Left lung (tissue), 10 donors: ENCODE measurements around the gene OLFML2A. TPM values are rescaled to one million over a fixed set of nuclear protein-coding genes. Genes with fewer than 3 reads are reported as not detected.

Experiments
- ATAC-seq: fragments of 200-7000 bp; cut with Tn5 transposase; one replicate; pipeline ENCODE4 v1.9.1; 2020; ENCODE audit warnings: moderate library complexity
- DNase-seq, 4 donors: peaks; one replicate each; pipeline ENCODE4 v3.0.0-alpha.2; 2013 to 2020
- H3K27ac ChIP-seq, 2 donors: fragments of 200-600 bp; sonication (generic) in 1 of 2; one replicate each; pipeline versions ENCODE4 v1.5.0 to v1.8.0; 2020 to 2021
- H3K27me3 ChIP-seq, 2 donors: fragments of 200-600 bp; sonication (generic) in 1 of 2; one replicate each; pipeline versions ENCODE4 v1.5.0 to v1.8.0; 2020 to 2021
- H3K36me3 ChIP-seq, 2 donors: fragments of 200-600 bp; sonication (generic) in 1 of 2; one replicate each; pipeline versions ENCODE4 v1.5.0 to v1.8.0; 2020 to 2021
- H3K4me1 ChIP-seq, 2 donors: fragments of 200-600 bp; one replicate each; pipeline ENCODE4 v1.8.0; 2021
- H3K4me3 ChIP-seq, 2 donors: fragments of 200-600 bp; sonication (generic) in 1 of 2; one replicate each; pipeline versions ENCODE4 v1.5.0 to v1.8.0; 2020 to 2021; ENCODE audit warnings: mild to moderate bottlenecking in 1 of 2
- H3K9me3 ChIP-seq, 2 donors: fragments of 200-600 bp; sonication (generic) in 1 of 2; one replicate each; pipeline versions ENCODE4 v1.5.0 to v1.8.0; 2020 to 2021
- CTCF ChIP-seq, 2 donors: fragments of 200-600 bp; sonication (generic) in 1 of 2; IDR thresholded peaks; one replicate each; pipeline versions ENCODE4 v1.5.0 to v1.8.0; 2021; ENCODE audit warnings: antibody characterized with exemption in 2 of 2
- intact Hi-C, 2 donors: fragments of 100-400 bp; cut with DNase I; formaldehyde crosslinking; loops; one replicate each; pipeline versions ENCODE4 v1.11.2 to v1.14.2; 2022
- polyA plus RNA-seq, 6 donors: library from polyadenylated mRNA; unstranded; fragments of 120-200 nt; gene quantifications; one replicate each; pipeline ENCODE4 v1.2.1, GENCODE V29; 2013; ENCODE audit not compliant: insufficient read length in 6 of 6
- total RNA-seq, 2 donors: library from RNA; stranded (reverse); fragmentation: NEBNext Ultra II Directional; extraction: Animal tissue kit (Norgen Biotek cat#: 25700); gene quantifications; one replicate each; pipeline ENCODE4 v1.2.1, GENCODE V29; 2021
- donor health status: DM: no; HTN: yes; CAD: no.
- donor health status: DM: no; HTN: no; CAD: no.

OLFML2A gene
- total and polyA plus RNA-seq, 8 donors, result 10.5 to 67.4 (median 41.3) TPM

- H3K9me3 ChIP-seq, result no peaks in the 10 kb centered on the region
- no peak for TF ChIP-seq CTCF (IDR thresholded peaks at IDR 0.05)
- H3K27me3 ChIP-seq, result no peaks in the 10 kb centered on the region
- no peak overlapping the region for H3K27ac ChIP-seq
- peak overlapping the region; percentile 33 to 37 for H3K4me3 ChIP-seq
- ATAC-seq, result peak; percentile 3
- peaks cover 8 to 23% of the 10 kb centered on the region in 2 donors for H3K4me1 ChIP-seq
- intact Hi-C loops, result loop anchor here in 1 of 2 donors (2.0 kb wide), 1 partner anchor 79 kb away; no protein-coding TSS in a partner anchor
- DNase-seq, result peak in 1 of 4 donors; percentile 32
- peaks cover 0 to 28% of the 10 kb centered on the region in 2 donors for H3K36me3 ChIP-seq
Measured at GRCh38 chr9:124853605-124854143, 76.7 kb downstream of the OLFML2A start.

- TF ChIP-seq CTCF (IDR thresholded peaks at IDR 0.05), result no peak
- Histone ChIP-seq H3K27me3 (no peaks in the 10 kb centered on the region), H3K4me1 (peaks cover 8 to 28% of the 10 kb centered on the region in 2 donors), H3K9me3 (no peaks in the 10 kb centered on the region), H3K4me3 (no peak overlapping the region), H3K27ac (no peak overlapping the region), H3K36me3 (peaks cover 0 to 33% of the 10 kb centered on the region in 2 donors)
- intact Hi-C loops, result loop anchor here in 1 of 2 donors (2.0 kb wide), 1 partner anchor 79 kb away; no protein-coding TSS in a partner anchor
- peak in 1 of 4 donors; percentile 70 for DNase-seq
- no peak for ATAC-seq
Measured at GRCh38 chr9:124854161-124854560, 77.2 kb downstream of the OLFML2A start.

GRCh38 chr9:124854822-124855221 lies 77.9 kb downstream of the OLFML2A start:
- Histone ChIP-seq H3K36me3 (peaks cover 0 to 40% of the 10 kb centered on the region in 2 donors), H3K27me3 (no peaks in the 10 kb centered on the region), H3K4me1 (peaks cover 12 to 34% of the 10 kb centered on the region in 2 donors), H3K9me3 (no peaks in the 10 kb centered on the region), H3K4me3 (no peak overlapping the region), H3K27ac (no peak overlapping the region)
- ATAC-seq (no peak), DNase-seq (no peak)
- intact Hi-C loops, result loop anchor here in 1 of 2 donors (2.0 kb wide), 1 partner anchor 80 kb away; no protein-coding TSS in a partner anchor
- TF ChIP-seq CTCF (IDR thresholded peaks at IDR 0.05), result no peak

- intact Hi-C loops, result loop anchor here in 1 of 2 donors (2.0 kb wide), 1 partner anchor 81 kb away; no protein-coding TSS in a partner anchor
- H3K4me1 ChIP-seq, result peaks cover 19 to 41% of the 10 kb centered on the region in 2 donors
- no peaks in the 10 kb centered on the region for H3K9me3 ChIP-seq
- no peak for ATAC-seq
- no peaks in the 10 kb centered on the region for H3K27me3 ChIP-seq
- no peak for TF ChIP-seq CTCF (IDR thresholded peaks at IDR 0.05)
- H3K4me3 ChIP-seq, result no peak overlapping the region
- peaks cover 0 to 47% of the 10 kb centered on the region in 2 donors for H3K36me3 ChIP-seq
- H3K27ac ChIP-seq, result no peak overlapping the region
- no peak for DNase-seq
Measured at GRCh38 chr9:124855566-124855943, 78.6 kb downstream of the OLFML2A start.

- Histone ChIP-seq H3K4me3 (no peak overlapping the region), H3K27me3 (no peaks in the 10 kb centered on the region), H3K36me3 (peaks cover 0 to 53% of the 10 kb centered on the region in 2 donors), H3K4me1 (peaks cover 25 to 47% of the 10 kb centered on the region in 2 donors), H3K27ac (no peak overlapping the region), H3K9me3 (no peaks in the 10 kb centered on the region)
- DNase-seq (no peak), ATAC-seq (no peak)
- no peak for TF ChIP-seq CTCF (IDR thresholded peaks at IDR 0.05)
- intact Hi-C loops, result loop anchor here in 1 of 2 donors (2.0 kb wide), 1 partner anchor 81 kb away; no protein-coding TSS in a partner anchor
Measured at GRCh38 chr9:124855944-124856765, 79.2 kb downstream of the OLFML2A start.
